ENCODE measurements around the gene AUTS2.

The AUTS2 gene

GRCh38 chr7:69903410-69903809, 305.1 kb downstream of the AUTS2 start:
- Histone ChIP-seq H3K36me3 (ENCODE audit: control insufficient read depth, insufficient read depth, low read length) (no peaks in the 10 kb centered on the region), H3K27me3 (ENCODE audit: control insufficient read depth, insufficient read depth, low read length) (no peaks in the 10 kb centered on the region), H3K4me1 (ENCODE audit: control insufficient read depth, insufficient read depth, low read length) (no peaks in the 10 kb centered on the region; the same call in 1 of the 2 replicates), H3K4me3 (ENCODE audit: low read length) (no peak overlapping the region), H3K27ac (ENCODE audit: low read length) (no peak overlapping the region), H3K9me3 (ENCODE audit: control insufficient read depth, insufficient read depth, low read length) (no peaks in the 10 kb centered on the region)
- DNase-seq (ENCODE audit: low read depth, low spot score) = no peak

GRCh38 chr7:69906283-69906995, 308.2 kb downstream of the AUTS2 start:
- Histone ChIP-seq H3K4me3 (ENCODE audit: low read length) (no peak overlapping the region), H3K27ac (ENCODE audit: low read length) (no peak overlapping the region), H3K36me3 (ENCODE audit: control insufficient read depth, insufficient read depth, low read length) (no peaks in the 10 kb centered on the region), H3K4me1 (ENCODE audit: control insufficient read depth, insufficient read depth, low read length) (no peaks in the 10 kb centered on the region), H3K27me3 (ENCODE audit: control insufficient read depth, insufficient read depth, low read length) (no peaks in the 10 kb centered on the region), H3K9me3 (ENCODE audit: control insufficient read depth, insufficient read depth, low read length) (no peaks in the 10 kb centered on the region)
- WGBS (ENCODE audit: insufficient coverage, insufficient read length) = no CpG with 5 or more reads among the region's 8 CpGs
- no peak for DNase-seq (ENCODE audit: low read depth, low spot score)

GRCh38 chr7:69907720-69908119, 309.4 kb downstream of the AUTS2 start:
- no peaks in the 10 kb centered on the region for H3K27me3 ChIP-seq (ENCODE audit: control insufficient read depth, insufficient read depth, low read length)
- H3K9me3 ChIP-seq (ENCODE audit: control insufficient read depth, insufficient read depth, low read length) = no peaks in the 10 kb centered on the region
- no peak overlapping the region for H3K27ac ChIP-seq (ENCODE audit: low read length)
- H3K36me3 ChIP-seq (ENCODE audit: control insufficient read depth, insufficient read depth, low read length) = no peaks in the 10 kb centered on the region
- DNase-seq (ENCODE audit: low read depth, low spot score) = no peak
- no peaks in the 10 kb centered on the region for H3K4me1 ChIP-seq (ENCODE audit: control insufficient read depth, insufficient read depth, low read length)
- H3K4me3 ChIP-seq (ENCODE audit: low read length) = no peak overlapping the region

- no peak overlapping the region for H3K4me3 ChIP-seq (ENCODE audit: low read length)
- no peaks in the 10 kb centered on the region for H3K4me1 ChIP-seq (ENCODE audit: control insufficient read depth, insufficient read depth, low read length)
- WGBS (ENCODE audit: insufficient coverage, insufficient read length) = no CpG with 5 or more reads among the region's 1 CpG
- no peaks in the 10 kb centered on the region for H3K36me3 ChIP-seq (ENCODE audit: control insufficient read depth, insufficient read depth, low read length)
- no peak overlapping the region for H3K27ac ChIP-seq (ENCODE audit: low read length)
- DNase-seq (ENCODE audit: low read depth, low spot score) = no peak
- no peaks in the 10 kb centered on the region for H3K9me3 ChIP-seq (ENCODE audit: control insufficient read depth, insufficient read depth, low read length)
- H3K27me3 ChIP-seq (ENCODE audit: control insufficient read depth, insufficient read depth, low read length) = no peaks in the 10 kb centered on the region
Observed at GRCh38 chr7:69908454-69908853, 310.2 kb downstream of the AUTS2 start.

GRCh38 chr7:69910150-69910549, 311.9 kb downstream of the AUTS2 start:
- Histone ChIP-seq H3K27me3 (ENCODE audit: control insufficient read depth, insufficient read depth, low read length) (no peaks in the 10 kb centered on the region), H3K4me1 (ENCODE audit: control insufficient read depth, insufficient read depth, low read length) (no peaks in the 10 kb centered on the region), H3K9me3 (ENCODE audit: control insufficient read depth, insufficient read depth, low read length) (no peaks in the 10 kb centered on the region), H3K4me3 (ENCODE audit: low read length) (no peak overlapping the region), H3K36me3 (ENCODE audit: control insufficient read depth, insufficient read depth, low read length) (no peaks in the 10 kb centered on the region), H3K27ac (ENCODE audit: low read length) (no peak overlapping the region)
- DNase-seq (ENCODE audit: low read depth, low spot score) = no peak
- no CpG with 5 or more reads among the region's 3 CpGs for WGBS (ENCODE audit: insufficient coverage, insufficient read length)

- Histone ChIP-seq H3K4me3 (ENCODE audit: low read length) (no peak overlapping the region), H3K27me3 (ENCODE audit: control insufficient read depth, insufficient read depth, low read length) (no peaks in the 10 kb centered on the region), H3K9me3 (ENCODE audit: control insufficient read depth, insufficient read depth, low read length) (no peaks in the 10 kb centered on the region), H3K36me3 (ENCODE audit: control insufficient read depth, insufficient read depth, low read length) (no peaks in the 10 kb centered on the region), H3K4me1 (ENCODE audit: control insufficient read depth, insufficient read depth, low read length) (no peaks in the 10 kb centered on the region), H3K27ac (ENCODE audit: low read length) (no peak overlapping the region)
- no peak for DNase-seq (ENCODE audit: low read depth, low spot score)
- no CpG with 5 or more reads among the region's 8 CpGs for WGBS (ENCODE audit: insufficient coverage, insufficient read length)
Observed at GRCh38 chr7:69911337-69911736, 313.1 kb downstream of the AUTS2 start.

GRCh38 chr7:69912141-69912540, 313.9 kb downstream of the AUTS2 start:
- Histone ChIP-seq H3K36me3 (ENCODE audit: control insufficient read depth, insufficient read depth, low read length) (no peaks in the 10 kb centered on the region), H3K4me1 (ENCODE audit: control insufficient read depth, insufficient read depth, low read length) (no peaks in the 10 kb centered on the region), H3K27ac (ENCODE audit: low read length) (no peak overlapping the region), H3K4me3 (ENCODE audit: low read length) (no peak overlapping the region), H3K9me3 (ENCODE audit: control insufficient read depth, insufficient read depth, low read length) (no peaks in the 10 kb centered on the region), H3K27me3 (ENCODE audit: control insufficient read depth, insufficient read depth, low read length) (no peaks in the 10 kb centered on the region)
- no peak for DNase-seq (ENCODE audit: low read depth, low spot score)
- WGBS (ENCODE audit: insufficient coverage, insufficient read length) = no CpG with 5 or more reads among the region's 6 CpGs

GRCh38 chr7:69912846-69913245, 314.6 kb downstream of the AUTS2 start:
- H3K4me1 ChIP-seq (ENCODE audit: control insufficient read depth, insufficient read depth, low read length) = no peaks in the 10 kb centered on the region
- no peaks in the 10 kb centered on the region for H3K9me3 ChIP-seq (ENCODE audit: control insufficient read depth, insufficient read depth, low read length)
- no CpG with 5 or more reads among the region's 1 CpG for WGBS (ENCODE audit: insufficient coverage, insufficient read length)
- no peaks in the 10 kb centered on the region for H3K27me3 ChIP-seq (ENCODE audit: control insufficient read depth, insufficient read depth, low read length)
- H3K4me3 ChIP-seq (ENCODE audit: low read length) = no peak overlapping the region
- H3K36me3 ChIP-seq (ENCODE audit: control insufficient read depth, insufficient read depth, low read length) = no peaks in the 10 kb centered on the region
- no peak for DNase-seq (ENCODE audit: low read depth, low spot score)
- H3K27ac ChIP-seq (ENCODE audit: low read length) = no peak overlapping the region

- WGBS (ENCODE audit: insufficient coverage, insufficient read length) = 100% methylated on average over 2 of the region's 4 CpGs
- no peaks in the 10 kb centered on the region for H3K9me3 ChIP-seq (ENCODE audit: control insufficient read depth, insufficient read depth, low read length)
- DNase-seq (ENCODE audit: low read depth, low spot score) = no peak
- H3K36me3 ChIP-seq (ENCODE audit: control insufficient read depth, insufficient read depth, low read length) = no peaks in the 10 kb centered on the region
- no peaks in the 10 kb centered on the region for H3K27me3 ChIP-seq (ENCODE audit: control insufficient read depth, insufficient read depth, low read length)
- H3K4me1 ChIP-seq (ENCODE audit: control insufficient read depth, insufficient read depth, low read length) = no peaks in the 10 kb centered on the region
- H3K27ac ChIP-seq (ENCODE audit: low read length) = no peak overlapping the region
- no peak overlapping the region for H3K4me3 ChIP-seq (ENCODE audit: low read length)
Observed at GRCh38 chr7:69919426-69920111, 321.3 kb downstream of the AUTS2 start.

- DNase-seq (ENCODE audit: low read depth, low spot score) = no peak
- no peaks in the 10 kb centered on the region for H3K9me3 ChIP-seq (ENCODE audit: control insufficient read depth, insufficient read depth, low read length)
- no peaks in the 10 kb centered on the region for H3K4me1 ChIP-seq (ENCODE audit: control insufficient read depth, insufficient read depth, low read length)
- no peaks in the 10 kb centered on the region for H3K27me3 ChIP-seq (ENCODE audit: control insufficient read depth, insufficient read depth, low read length)
- no CpG with 5 or more reads among the region's 3 CpGs for WGBS (ENCODE audit: insufficient coverage, insufficient read length)
- no peak overlapping the region for H3K4me3 ChIP-seq (ENCODE audit: low read length)
- no peak overlapping the region for H3K27ac ChIP-seq (ENCODE audit: low read length)
- no peaks in the 10 kb centered on the region for H3K36me3 ChIP-seq (ENCODE audit: control insufficient read depth, insufficient read depth, low read length)
Observed at GRCh38 chr7:69920797-69921196, 322.5 kb downstream of the AUTS2 start.
